Measurements from ENCODE around the gene RRP15. TPM values are rescaled to one million over a fixed set of nuclear protein-coding genes. Genes with fewer than 3 reads are reported as not detected.
A peak's percentile ranks its signal among the peaks of the same experiment; 100 is the strongest.

The RRP15 gene
- total RNA-seq, 1 experiment from 2014 or later: 25.6 TPM

DNA sequence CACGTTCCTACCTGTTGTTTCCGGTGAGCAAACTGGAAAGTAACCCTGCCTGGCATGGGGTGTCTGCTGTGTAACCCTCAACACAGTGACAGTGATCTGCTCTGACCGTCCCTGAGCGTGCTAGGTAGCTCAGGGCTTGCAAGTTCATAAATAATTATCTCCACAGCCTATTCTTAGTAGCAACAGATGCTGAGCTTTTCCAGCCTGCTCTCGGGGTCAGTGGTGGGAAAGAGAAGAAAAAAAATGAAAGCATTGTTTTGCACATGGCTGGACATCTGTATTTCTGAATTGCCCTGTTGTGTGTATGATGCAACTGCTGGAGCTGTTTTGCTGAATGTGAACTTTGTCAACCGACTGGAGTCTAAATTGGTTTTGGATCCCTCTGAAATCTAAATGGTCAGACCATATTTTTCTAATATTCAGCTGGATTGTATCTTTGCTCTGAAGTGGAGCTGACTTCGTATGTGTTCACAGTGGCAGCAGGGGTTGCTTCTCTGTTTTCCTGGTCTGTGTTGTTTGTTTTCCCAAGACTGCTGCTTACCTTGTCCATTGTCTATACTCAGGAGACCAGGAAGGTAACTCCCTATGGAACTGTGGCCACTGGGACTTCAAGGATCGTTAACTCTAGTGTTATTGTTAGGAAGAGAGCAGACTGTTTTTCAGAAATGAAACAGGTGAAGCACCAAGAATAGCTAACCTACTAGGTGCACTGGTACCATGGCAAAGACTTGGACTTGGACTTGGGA is 87.0 kb downstream of the RRP15 start:
- Histone ChIP-seq H3K79me2 (ENCODE audit: low read length) (peaks cover 92% of the 10 kb centered on the region), H3K4me2 (ENCODE audit: low read length) (no peak overlapping the region), H2AFZ (ENCODE audit: low read length) (no peak overlapping the region), H3K9me2 (replicated peaks; ENCODE audit: low read length) (no peaks in the 10 kb centered on the region), H3K4me1 (ENCODE audit: insufficient read depth, low read length) (peaks cover 66% of the 10 kb centered on the region), H3K4me3 (ENCODE audit: low read length) (no peak overlapping the region), H3K27ac (ENCODE audit: low read length) (peak overlapping the region; percentile 12), H3K27me3 (ENCODE audit: low read length) (no peaks in the 10 kb centered on the region), H4K20me1 (ENCODE audit: low read length) (no peaks in the 10 kb centered on the region), H3K9ac (ENCODE audit: low read length) (no peak overlapping the region), H3K9me3 (ENCODE audit: low read length) (no peaks in the 10 kb centered on the region), H3K36me3 (ENCODE audit: low read depth, low read length) (peaks cover 18% of the 10 kb centered on the region), H3F3A (ENCODE audit: low read length, unreplicated experiment) (peaks cover 27% of the 10 kb centered on the region)
- POLR2A ChIA-PET (ENCODE audit: unreplicated experiment): interaction anchor here (0.6 kb wide), 2 partner anchors 18 to 113 kb away, joined by 4 to 5 read pairs; no protein-coding TSS in a partner anchor
- TF ChIP-seq EZH2 (IDR thresholded peaks at IDR 0.05; ENCODE audit: low read length, unreplicated experiment) (no peak), EZH2phosphoT487 (IDR thresholded peaks at IDR 0.05; ENCODE audit: borderline replicate concordance, low read length) (no peak), CTCF (conservative IDR thresholded peaks at IDR 0.05; ENCODE audit: low read depth, low read length) (no peak)
- DNase-seq: no peak
- no TSS peak for BruUV-seq (replicated peaks)
- CTCF ChIA-PET: no interaction called here
- intact Hi-C loops (cut with micrococcal nuclease): no loop called here
- ATAC-seq: no peak

- H2AFZ ChIP-seq (ENCODE audit: low read length): no peak overlapping the region
- peak overlapping the region; percentile 91 for H3K27ac ChIP-seq (ENCODE audit: low read length)
Measured at GRCh38 chr1:218374401-218375353, 89.6 kb downstream of the RRP15 start.

More at GRCh38 chr1:218374401-218375353, 89.6 kb downstream of the RRP15 start:
- H3F3A ChIP-seq (ENCODE audit: low read length, unreplicated experiment): peaks cover 30% of the 10 kb centered on the region
- DNase-seq: peak; percentile 85
- intact Hi-C loops (cut with micrococcal nuclease): loop anchor here (5.0 kb wide), 1 partner anchor 428 kb away; no protein-coding TSS in a partner anchor
- peaks cover 87% of the 10 kb centered on the region for H3K79me2 ChIP-seq (ENCODE audit: low read length)
- CTCF ChIA-PET: no interaction called here
- POLR2A ChIA-PET (ENCODE audit: unreplicated experiment): no interaction called here
- no peaks in the 10 kb centered on the region for H3K9me2 ChIP-seq (replicated peaks; ENCODE audit: low read length)
- peak overlapping the region; percentile 83 for H3K4me2 ChIP-seq (ENCODE audit: low read length)
- H3K4me3 ChIP-seq (ENCODE audit: low read length): peak overlapping the region; percentile 4; the same call in 1 of the 2 replicates
- peaks cover 81% of the 10 kb centered on the region for H3K4me1 ChIP-seq (ENCODE audit: insufficient read depth, low read length)
- no peaks in the 10 kb centered on the region for H3K9me3 ChIP-seq (ENCODE audit: low read length)
- BruUV-seq (replicated peaks): no TSS peak
- peak; percentile 2; the same call in 1 of the 2 replicates for ATAC-seq
- TF ChIP-seq CTCF (conservative IDR thresholded peaks at IDR 0.05; ENCODE audit: low read depth, low read length): no peak
- TF ChIP-seq EZH2 (IDR thresholded peaks at IDR 0.05; ENCODE audit: low read length, unreplicated experiment): no peak
- no peak for TF ChIP-seq EZH2phosphoT487 (IDR thresholded peaks at IDR 0.05; ENCODE audit: borderline replicate concordance, low read length)
- H3K27me3 ChIP-seq (ENCODE audit: low read length): no peaks in the 10 kb centered on the region
- no peaks in the 10 kb centered on the region for H4K20me1 ChIP-seq (ENCODE audit: low read length)
- peak overlapping the region; percentile 48 for H3K9ac ChIP-seq (ENCODE audit: low read length)
- H3K36me3 ChIP-seq (ENCODE audit: low read depth, low read length): peaks cover 8% of the 10 kb centered on the region; the same call in 1 of the 2 replicates

Measured in PC-3 (cell line).